ENCODE data around the gene CAMTA1. TPM values are rescaled to one million over a fixed set of nuclear protein-coding genes. Genes with fewer than 3 reads are reported as not detected.

CAMTA1 gene
- total RNA-seq, 1 experiment from 2014 or later = 118 TPM

GRCh38 chr1:7511381-7511780, 726.1 kb downstream of the CAMTA1 start:
- H3K4me3 ChIP-seq (ENCODE audit: low read length) = no peak overlapping the region

GRCh38 chr1:7513081-7513480, 727.8 kb downstream of the CAMTA1 start:
- no peak overlapping the region for H2AFZ ChIP-seq (ENCODE audit: low read length)
- H3K9me3 ChIP-seq (ENCODE audit: low read length) = no peaks in the 10 kb centered on the region
- H3K9me2 ChIP-seq (replicated peaks; ENCODE audit: insufficient read depth, low read length) = no peaks in the 10 kb centered on the region
- H3K27ac ChIP-seq (ENCODE audit: low read length) = no peak overlapping the region
- no peaks in the 10 kb centered on the region for H4K20me1 ChIP-seq (ENCODE audit: insufficient read depth, low read depth, low read length)
- no peak overlapping the region for H3K4me3 ChIP-seq (ENCODE audit: low read length)
- no peak for DNase-seq
- H3K9ac ChIP-seq (ENCODE audit: low read length) = no peak overlapping the region
- no peak overlapping the region for H3K4me2 ChIP-seq (ENCODE audit: low read depth, low read length, poor library complexity, severe bottlenecking)
- no peaks in the 10 kb centered on the region for H3K27me3 ChIP-seq (ENCODE audit: low read length)
- no peaks in the 10 kb centered on the region for H3K79me2 ChIP-seq (ENCODE audit: low read length)
- H3K4me1 ChIP-seq (ENCODE audit: low read length) = no peaks in the 10 kb centered on the region
- no peaks in the 10 kb centered on the region for H3K36me3 ChIP-seq (ENCODE audit: insufficient read depth, low read length)

More at GRCh38 chr1:7511381-7511780, 726.1 kb downstream of the CAMTA1 start:
- Histone ChIP-seq H3K4me2 (ENCODE audit: low read depth, low read length, poor library complexity, severe bottlenecking) (no peak overlapping the region), H3K9me2 (replicated peaks; ENCODE audit: insufficient read depth, low read length) (no peaks in the 10 kb centered on the region), H3K27me3 (ENCODE audit: low read length) (no peaks in the 10 kb centered on the region), H3K27ac (ENCODE audit: low read length) (no peak overlapping the region), H3K79me2 (ENCODE audit: low read length) (no peaks in the 10 kb centered on the region), H3K9ac (ENCODE audit: low read length) (no peak overlapping the region), H3K9me3 (ENCODE audit: low read length) (no peaks in the 10 kb centered on the region), H4K20me1 (ENCODE audit: insufficient read depth, low read depth, low read length) (no peaks in the 10 kb centered on the region), H2AFZ (ENCODE audit: low read length) (no peak overlapping the region), H3K4me1 (ENCODE audit: low read length) (no peaks in the 10 kb centered on the region), H3K36me3 (ENCODE audit: insufficient read depth, low read length) (no peaks in the 10 kb centered on the region)
- DNase-seq = no peak

GRCh38 chr1:7515175-7515574, 729.9 kb downstream of the CAMTA1 start:
- no peaks in the 10 kb centered on the region for H3K27me3 ChIP-seq (ENCODE audit: low read length)
- no peak overlapping the region for H3K9ac ChIP-seq (ENCODE audit: low read length)
- H3K9me3 ChIP-seq (ENCODE audit: low read length) = no peaks in the 10 kb centered on the region
- H3K4me1 ChIP-seq (ENCODE audit: low read length) = no peaks in the 10 kb centered on the region
- H3K9me2 ChIP-seq (replicated peaks; ENCODE audit: insufficient read depth, low read length) = no peaks in the 10 kb centered on the region
- no peak overlapping the region for H3K4me2 ChIP-seq (ENCODE audit: low read depth, low read length, poor library complexity, severe bottlenecking)
- H3K4me3 ChIP-seq (ENCODE audit: low read length) = no peak overlapping the region
- H3K79me2 ChIP-seq (ENCODE audit: low read length) = no peaks in the 10 kb centered on the region
- H2AFZ ChIP-seq (ENCODE audit: low read length) = no peak overlapping the region
- H4K20me1 ChIP-seq (ENCODE audit: insufficient read depth, low read depth, low read length) = no peaks in the 10 kb centered on the region
- H3K27ac ChIP-seq (ENCODE audit: low read length) = no peak overlapping the region
- DNase-seq = no peak
- H3K36me3 ChIP-seq (ENCODE audit: insufficient read depth, low read length) = no peaks in the 10 kb centered on the region

DNA sequence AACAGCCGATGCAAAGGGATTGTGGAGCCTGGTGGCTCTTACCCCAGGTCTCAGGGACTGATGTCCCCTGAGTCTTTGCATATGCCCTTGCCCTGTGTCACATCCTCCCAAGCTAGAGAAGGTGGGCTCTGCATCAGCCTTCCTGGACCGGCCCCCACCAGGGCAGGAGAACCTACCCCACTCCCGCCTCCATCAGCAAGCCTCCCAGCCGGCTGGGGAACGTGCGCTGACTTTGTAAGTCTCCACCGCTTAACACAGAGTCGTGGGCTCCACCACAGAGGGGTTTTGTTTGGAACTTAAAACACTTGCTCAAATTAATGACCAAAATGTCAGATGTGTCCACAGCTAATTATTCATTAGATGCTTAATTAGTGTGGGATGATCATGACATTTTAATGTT, 730.6 kb downstream of the CAMTA1 start:
- Histone ChIP-seq H3K4me3 (ENCODE audit: low read length) (no peak overlapping the region), H3K27me3 (ENCODE audit: low read length) (no peaks in the 10 kb centered on the region), H3K27ac (ENCODE audit: low read length) (no peak overlapping the region), H3K79me2 (ENCODE audit: low read length) (no peaks in the 10 kb centered on the region), H3K9me2 (replicated peaks; ENCODE audit: insufficient read depth, low read length) (no peaks in the 10 kb centered on the region), H2AFZ (ENCODE audit: low read length) (no peak overlapping the region), H3K36me3 (ENCODE audit: insufficient read depth, low read length) (no peaks in the 10 kb centered on the region), H3K4me1 (ENCODE audit: low read length) (no peaks in the 10 kb centered on the region), H3K9me3 (ENCODE audit: low read length) (no peaks in the 10 kb centered on the region), H4K20me1 (ENCODE audit: insufficient read depth, low read depth, low read length) (no peaks in the 10 kb centered on the region), H3K4me2 (ENCODE audit: low read depth, low read length, poor library complexity, severe bottlenecking) (no peak overlapping the region), H3K9ac (ENCODE audit: low read length) (no peak overlapping the region)
- DNase-seq = no peak

DNA sequence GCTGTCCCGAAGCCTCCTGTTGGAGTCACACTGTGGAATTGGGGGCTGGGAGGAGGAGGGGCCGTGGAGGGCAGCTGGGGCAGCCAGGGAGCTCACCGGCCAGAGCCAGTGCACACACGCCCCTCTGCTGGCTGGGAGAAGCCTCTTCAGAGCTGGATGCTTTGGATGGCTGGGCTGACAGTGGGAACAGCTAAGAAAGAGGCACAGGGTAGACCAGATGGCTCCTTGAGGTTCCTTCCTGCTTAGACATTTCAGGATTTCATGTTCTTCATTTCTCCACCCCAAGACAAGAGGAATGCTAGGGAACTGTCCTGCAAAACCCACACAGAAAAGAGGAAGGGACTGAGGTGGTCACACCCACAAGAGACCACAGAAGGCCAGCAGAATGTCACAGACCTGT, 731.1 kb downstream of the CAMTA1 start:
- Histone ChIP-seq H2AFZ (ENCODE audit: low read length) (no peak overlapping the region), H3K27ac (ENCODE audit: low read length) (no peak overlapping the region), H3K9ac (ENCODE audit: low read length) (no peak overlapping the region), H3K4me2 (ENCODE audit: low read depth, low read length, poor library complexity, severe bottlenecking) (no peak overlapping the region), H3K4me1 (ENCODE audit: low read length) (no peaks in the 10 kb centered on the region), H3K9me3 (ENCODE audit: low read length) (no peaks in the 10 kb centered on the region), H3K4me3 (ENCODE audit: low read length) (no peak overlapping the region), H3K79me2 (ENCODE audit: low read length) (no peaks in the 10 kb centered on the region), H3K9me2 (replicated peaks; ENCODE audit: insufficient read depth, low read length) (no peaks in the 10 kb centered on the region), H3K27me3 (ENCODE audit: low read length) (no peaks in the 10 kb centered on the region), H4K20me1 (ENCODE audit: insufficient read depth, low read depth, low read length) (no peaks in the 10 kb centered on the region), H3K36me3 (ENCODE audit: insufficient read depth, low read length) (no peaks in the 10 kb centered on the region)
- DNase-seq = no peak

DNA sequence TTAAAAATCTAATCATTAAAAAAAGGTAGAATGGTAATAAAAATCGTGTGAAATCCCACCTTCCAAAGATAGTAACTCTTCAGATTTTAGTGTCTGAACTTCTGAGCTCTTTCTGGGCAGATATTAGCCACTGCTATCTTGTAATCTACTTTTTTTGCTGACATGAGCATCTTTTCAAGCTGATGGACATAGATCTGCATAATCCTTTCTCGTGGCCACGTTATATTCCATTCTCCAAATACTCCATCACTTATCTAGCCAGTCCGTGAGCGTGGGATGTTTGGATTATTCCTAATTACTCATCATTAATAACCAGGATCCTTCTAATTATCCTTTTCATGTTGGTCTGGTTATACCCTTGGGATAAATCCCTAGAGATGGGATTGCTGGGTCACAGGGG, 731.7 kb downstream of the CAMTA1 start:
- Histone ChIP-seq H3K4me2 (ENCODE audit: low read depth, low read length, poor library complexity, severe bottlenecking) (no peak overlapping the region), H3K36me3 (ENCODE audit: insufficient read depth, low read length) (no peaks in the 10 kb centered on the region), H3K9me2 (replicated peaks; ENCODE audit: insufficient read depth, low read length) (no peaks in the 10 kb centered on the region), H3K9me3 (ENCODE audit: low read length) (no peaks in the 10 kb centered on the region), H2AFZ (ENCODE audit: low read length) (no peak overlapping the region), H3K4me1 (ENCODE audit: low read length) (no peaks in the 10 kb centered on the region), H3K27me3 (ENCODE audit: low read length) (no peaks in the 10 kb centered on the region), H3K4me3 (ENCODE audit: low read length) (no peak overlapping the region), H4K20me1 (ENCODE audit: insufficient read depth, low read depth, low read length) (no peaks in the 10 kb centered on the region), H3K27ac (ENCODE audit: low read length) (no peak overlapping the region), H3K79me2 (ENCODE audit: low read length) (no peaks in the 10 kb centered on the region), H3K9ac (ENCODE audit: low read length) (no peak overlapping the region)
- no peak for DNase-seq

DNA sequence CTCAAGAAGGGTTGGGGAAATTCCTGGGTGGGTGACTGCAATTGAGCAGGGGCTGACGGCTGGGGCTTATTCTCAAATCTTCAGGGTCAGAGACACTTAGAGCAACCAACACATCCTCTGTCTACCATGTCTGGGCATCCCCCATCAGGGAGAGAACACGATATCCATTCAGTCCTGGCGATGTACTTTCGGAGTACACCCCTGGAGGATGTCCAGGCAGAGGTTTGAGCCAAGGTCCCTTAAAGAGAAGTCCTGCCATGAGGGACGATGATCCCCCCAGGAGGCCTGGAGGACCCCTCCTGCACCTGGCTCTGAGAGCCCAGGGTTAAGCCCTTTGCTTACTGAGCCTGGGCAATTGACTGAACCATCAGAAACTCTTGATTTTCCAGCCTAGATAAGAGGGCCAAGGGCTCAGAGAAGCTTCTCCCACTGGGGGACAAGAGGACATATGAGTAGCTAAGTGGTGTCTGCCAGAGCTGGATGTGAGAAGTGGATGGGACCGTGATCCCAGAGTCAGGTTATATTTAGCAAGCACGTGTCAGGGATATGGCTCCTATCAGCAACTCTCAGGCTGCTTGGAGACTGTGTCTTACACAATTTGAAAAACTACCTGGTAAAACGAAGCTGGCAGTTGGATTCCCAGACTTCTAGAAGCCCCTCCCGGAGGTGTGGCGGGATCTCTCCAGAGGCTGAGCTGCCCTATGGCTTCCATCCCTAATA, 732.5 kb downstream of the CAMTA1 start:
- Histone ChIP-seq H3K79me2 (ENCODE audit: low read length) (no peaks in the 10 kb centered on the region), H2AFZ (ENCODE audit: low read length) (no peak overlapping the region), H3K4me3 (ENCODE audit: low read length) (no peak overlapping the region), H3K9me3 (ENCODE audit: low read length) (no peaks in the 10 kb centered on the region), H4K20me1 (ENCODE audit: insufficient read depth, low read depth, low read length) (no peaks in the 10 kb centered on the region), H3K9ac (ENCODE audit: low read length) (no peak overlapping the region), H3K4me2 (ENCODE audit: low read depth, low read length, poor library complexity, severe bottlenecking) (no peak overlapping the region), H3K4me1 (ENCODE audit: low read length) (no peaks in the 10 kb centered on the region), H3K27ac (ENCODE audit: low read length) (no peak overlapping the region), H3K36me3 (ENCODE audit: insufficient read depth, low read length) (no peaks in the 10 kb centered on the region), H3K27me3 (ENCODE audit: low read length) (no peaks in the 10 kb centered on the region; the same call in 1 of the 2 replicates), H3K9me2 (replicated peaks; ENCODE audit: insufficient read depth, low read length) (no peaks in the 10 kb centered on the region)
- no peak for DNase-seq

- H3K4me1 ChIP-seq (ENCODE audit: low read length) = no peaks in the 10 kb centered on the region
- no peak overlapping the region for H2AFZ ChIP-seq (ENCODE audit: low read length)
These were observed 733.2 kb downstream of the CAMTA1 start for GRCh38 chr1:7518411-7518810.

More at GRCh38 chr1:7518411-7518810, 733.2 kb downstream of the CAMTA1 start:
- Histone ChIP-seq H4K20me1 (ENCODE audit: insufficient read depth, low read depth, low read length) (no peaks in the 10 kb centered on the region), H3K4me3 (ENCODE audit: low read length) (no peak overlapping the region), H3K9me2 (replicated peaks; ENCODE audit: insufficient read depth, low read length) (no peaks in the 10 kb centered on the region), H3K27me3 (ENCODE audit: low read length) (no peaks in the 10 kb centered on the region; the same call in 1 of the 2 replicates), H3K9ac (ENCODE audit: low read length) (no peak overlapping the region), H3K9me3 (ENCODE audit: low read length) (no peaks in the 10 kb centered on the region), H3K79me2 (ENCODE audit: low read length) (no peaks in the 10 kb centered on the region), H3K4me2 (ENCODE audit: low read depth, low read length, poor library complexity, severe bottlenecking) (no peak overlapping the region), H3K36me3 (ENCODE audit: insufficient read depth, low read length) (no peaks in the 10 kb centered on the region), H3K27ac (ENCODE audit: low read length) (no peak overlapping the region)
- no peak for DNase-seq
